ENCODE results near the gene SCAPER.
A peak's percentile ranks its signal among the peaks of the same experiment; 100 is the strongest.

Gene SCAPER

DNA sequence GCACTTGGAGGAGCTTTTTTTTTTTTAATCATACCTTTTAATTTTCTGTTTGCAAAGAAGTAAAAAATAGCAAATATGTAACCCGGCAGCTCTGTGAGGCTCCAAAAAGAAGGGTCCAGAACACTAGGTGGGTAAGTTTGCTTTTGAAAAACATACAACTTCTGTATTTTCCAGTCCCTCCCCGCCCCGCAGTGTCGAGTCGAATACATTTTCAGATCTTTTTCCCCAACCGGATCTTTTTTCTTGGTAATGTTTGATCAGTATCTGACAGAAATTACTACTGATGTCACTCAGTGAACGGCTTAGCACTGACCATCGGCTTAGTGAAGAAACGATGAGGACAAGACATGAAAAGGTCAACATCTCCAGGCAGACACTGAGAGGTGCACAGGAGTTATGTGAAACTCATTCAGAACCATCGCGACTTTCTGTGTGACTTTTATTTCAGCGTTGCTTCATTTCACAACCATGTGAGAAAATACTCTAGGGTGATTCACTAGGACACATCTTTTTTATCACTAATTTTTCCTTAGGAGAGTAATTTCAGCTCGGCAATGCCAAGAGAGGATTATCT lies 557.6 kb downstream of the SCAPER start:
- H3K27me3 ChIP-seq (ENCODE audit: insufficient read depth, low read length): peaks cover 55% of the 10 kb centered on the region
- H3K4me3 ChIP-seq (ENCODE audit: low read length): peak overlapping the region; percentile 36
- peak overlapping the region; percentile 53 for H2AFZ ChIP-seq (ENCODE audit: low read depth, low read length)
- no peaks in the 10 kb centered on the region for H3K9me3 ChIP-seq (ENCODE audit: low read length)
- H3K4me1 ChIP-seq (ENCODE audit: insufficient read depth, low read length): peaks cover 13% of the 10 kb centered on the region
- no peaks in the 10 kb centered on the region for H3K36me3 ChIP-seq (ENCODE audit: insufficient read depth, low read length)

DNA sequence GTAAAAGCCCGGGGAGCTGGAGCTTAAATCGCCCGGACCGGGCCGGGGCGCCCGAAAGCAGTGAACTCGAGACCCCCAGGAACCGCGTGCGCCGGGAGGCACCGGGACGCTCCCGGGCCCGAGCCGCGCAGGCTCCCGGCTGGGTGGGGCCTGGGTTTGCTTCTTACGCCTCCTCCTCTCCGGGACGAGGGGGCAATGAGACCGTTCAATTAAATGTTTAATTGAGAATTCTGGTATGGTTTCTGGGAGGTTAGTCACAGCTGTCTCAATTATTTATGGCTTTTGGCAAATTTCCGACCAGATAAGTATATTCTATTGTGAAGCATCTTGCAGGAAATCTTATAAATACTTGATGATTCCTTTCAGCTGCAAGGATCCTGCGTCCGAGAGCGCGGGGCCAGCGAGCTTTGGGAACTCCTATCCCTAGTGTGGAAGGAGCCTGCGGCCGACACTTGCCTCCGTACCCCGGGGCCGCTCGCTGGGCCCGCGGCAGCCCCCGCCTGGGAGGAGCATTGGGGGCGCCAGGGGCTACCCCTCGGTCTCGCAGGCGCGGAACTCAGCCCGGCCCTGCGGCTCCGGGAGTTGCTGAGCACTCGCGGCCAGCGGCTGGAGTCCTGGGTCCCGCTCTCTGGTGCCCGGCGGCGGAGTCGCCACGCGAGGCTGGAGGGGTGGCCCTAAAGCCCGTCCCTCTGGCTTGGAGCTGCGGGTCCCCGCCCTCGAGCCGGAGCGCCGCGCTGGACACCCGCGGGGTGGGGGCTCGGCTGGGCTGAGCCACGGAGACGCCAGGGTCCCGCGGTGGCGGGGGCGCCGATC lies 558.3 kb downstream of the SCAPER start:
- Histone ChIP-seq H3K9me3 (ENCODE audit: low read length) (no peaks in the 10 kb centered on the region), H3K4me1 (ENCODE audit: insufficient read depth, low read length) (peaks cover 13% of the 10 kb centered on the region), H3K36me3 (ENCODE audit: insufficient read depth, low read length) (no peaks in the 10 kb centered on the region), H3K4me3 (ENCODE audit: low read length) (peak overlapping the region; percentile 36), H3K27me3 (ENCODE audit: insufficient read depth, low read length) (peaks cover 61% of the 10 kb centered on the region), H2AFZ (ENCODE audit: low read depth, low read length) (peak overlapping the region; percentile 53)

DNA sequence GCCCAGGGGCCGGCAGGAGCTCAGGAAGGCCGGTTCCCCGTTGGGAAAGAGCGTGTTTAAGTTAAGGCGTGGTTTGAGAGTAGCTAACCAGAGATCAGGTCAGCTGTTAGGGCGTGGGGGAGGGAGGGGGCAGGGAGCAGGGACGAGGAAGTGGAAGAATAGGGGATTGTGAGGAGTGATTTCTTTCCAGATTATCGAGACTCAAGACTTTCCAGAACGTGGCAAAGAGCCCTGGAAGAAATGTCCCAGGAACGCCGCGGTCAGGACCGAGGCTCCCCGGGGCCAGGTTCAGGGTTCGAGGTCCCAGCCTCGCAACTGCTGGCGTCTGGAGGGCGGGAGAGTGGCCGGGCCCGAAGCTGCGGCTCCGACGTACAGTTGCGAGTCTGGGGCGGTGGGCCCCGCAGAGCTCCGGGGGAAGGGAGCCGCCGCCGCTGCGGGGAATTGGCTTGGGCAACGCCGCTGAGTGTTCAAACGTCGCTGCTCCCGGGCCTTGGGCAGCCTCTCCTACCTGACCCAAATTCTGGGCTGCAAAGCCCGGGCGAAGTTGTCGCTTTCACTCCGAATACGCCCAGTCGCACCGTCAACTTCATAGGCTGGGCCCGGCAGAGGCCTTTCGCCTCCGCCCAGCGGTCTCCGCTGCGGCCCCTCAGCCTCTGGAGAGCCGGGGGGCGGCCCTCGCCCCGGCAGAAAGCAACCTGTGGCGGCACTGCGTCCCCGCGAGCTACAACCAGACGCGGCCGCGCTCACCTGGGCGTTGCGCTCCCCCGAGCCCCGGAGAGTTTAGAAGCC lies 559.1 kb downstream of the SCAPER start:
- Histone ChIP-seq H3K9me3 (ENCODE audit: low read length) (no peaks in the 10 kb centered on the region), H3K36me3 (ENCODE audit: insufficient read depth, low read length) (no peaks in the 10 kb centered on the region), H2AFZ (ENCODE audit: low read depth, low read length) (peak overlapping the region; percentile 53), H3K4me3 (ENCODE audit: low read length) (peak overlapping the region; percentile 36), H3K27me3 (ENCODE audit: insufficient read depth, low read length) (peaks cover 68% of the 10 kb centered on the region), H3K4me1 (ENCODE audit: insufficient read depth, low read length) (peaks cover 20% of the 10 kb centered on the region)

DNA sequence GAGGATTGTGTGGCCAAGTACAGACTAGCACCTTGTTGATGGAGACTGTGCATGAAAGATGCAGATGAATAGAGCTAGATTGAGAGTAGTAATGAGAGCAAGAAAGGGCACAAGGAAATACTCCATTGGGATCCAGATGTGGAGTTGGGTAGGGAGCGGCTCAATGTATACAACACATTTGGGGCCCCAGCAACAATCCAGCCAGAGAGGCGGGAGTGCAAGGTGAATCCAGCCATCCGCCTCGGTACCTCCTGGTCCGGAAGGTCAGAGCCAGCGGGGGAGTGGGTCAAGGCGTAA lies 559.6 kb downstream of the SCAPER start:
- H3K4me1 ChIP-seq (ENCODE audit: insufficient read depth, low read length): peaks cover 25% of the 10 kb centered on the region

GRCh38 chr15:76344893-76345582 lies 560.1 kb downstream of the SCAPER start:
- Histone ChIP-seq H3K4me3 (ENCODE audit: low read length) (no peak overlapping the region), H3K27me3 (ENCODE audit: insufficient read depth, low read length) (peaks cover 78% of the 10 kb centered on the region), H3K4me1 (ENCODE audit: insufficient read depth, low read length) (peaks cover 30% of the 10 kb centered on the region), H2AFZ (ENCODE audit: low read depth, low read length) (no peak overlapping the region), H3K9me3 (ENCODE audit: low read length) (no peaks in the 10 kb centered on the region), H3K36me3 (ENCODE audit: insufficient read depth, low read length) (no peaks in the 10 kb centered on the region)

More for the DNA sequence above, 559.6 kb downstream of the SCAPER start:
- no peak overlapping the region for H2AFZ ChIP-seq (ENCODE audit: low read depth, low read length)
- no peaks in the 10 kb centered on the region for H3K36me3 ChIP-seq (ENCODE audit: insufficient read depth, low read length)
- no peak overlapping the region for H3K4me3 ChIP-seq (ENCODE audit: low read length)
- H3K27me3 ChIP-seq (ENCODE audit: insufficient read depth, low read length): peaks cover 73% of the 10 kb centered on the region
- H3K9me3 ChIP-seq (ENCODE audit: low read length): no peaks in the 10 kb centered on the region

GRCh38 chr15:76343313-76343996 lies 561.7 kb downstream of the SCAPER start:
- Histone ChIP-seq H3K9me3 (ENCODE audit: low read length) (no peaks in the 10 kb centered on the region), H3K4me1 (ENCODE audit: insufficient read depth, low read length) (peaks cover 44% of the 10 kb centered on the region), H3K27me3 (ENCODE audit: insufficient read depth, low read length) (peaks cover 93% of the 10 kb centered on the region), H3K36me3 (ENCODE audit: insufficient read depth, low read length) (no peaks in the 10 kb centered on the region), H2AFZ (ENCODE audit: low read depth, low read length) (no peak overlapping the region), H3K4me3 (ENCODE audit: low read length) (no peak overlapping the region)

DNA sequence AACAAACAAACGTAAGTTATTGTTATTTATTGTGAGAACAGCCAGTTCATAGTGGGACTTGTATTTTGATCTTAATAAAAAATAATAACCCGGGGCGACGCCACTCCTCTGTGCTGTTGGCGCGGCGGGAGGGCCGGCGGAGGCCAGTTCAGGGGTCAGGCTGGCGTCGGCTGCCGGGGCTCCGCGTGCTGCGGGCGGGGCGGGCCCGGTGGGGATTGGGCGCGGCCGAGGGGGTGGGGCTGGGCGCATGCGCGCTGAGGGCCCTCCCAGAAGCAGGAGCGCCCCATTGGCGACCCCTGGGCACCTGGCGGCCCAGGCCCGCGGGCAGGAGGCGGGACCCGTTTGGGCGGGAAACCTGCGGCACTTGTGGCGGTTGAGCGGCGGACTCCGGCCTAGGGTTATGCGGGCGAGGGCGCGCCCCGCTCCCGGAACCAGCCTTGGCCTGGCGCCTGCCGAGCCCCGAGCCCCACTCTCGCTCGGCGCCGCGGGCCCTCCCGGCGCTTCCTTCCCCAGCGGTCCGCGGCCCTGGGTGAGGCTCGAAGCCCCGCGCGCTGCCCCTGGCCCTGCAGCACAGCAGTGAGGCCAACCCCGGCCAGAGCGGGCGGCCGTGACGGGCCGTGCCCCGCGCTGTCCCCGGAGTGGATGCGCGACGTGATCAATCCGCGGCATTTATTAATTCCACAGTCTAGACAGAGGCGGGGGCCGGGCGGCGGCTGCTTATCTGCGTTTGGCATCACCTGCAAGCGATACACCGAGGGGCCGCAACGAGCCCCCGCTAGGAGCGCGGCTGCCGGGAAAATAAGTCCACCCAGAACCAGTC lies 562.5 kb downstream of the SCAPER start:
- Histone ChIP-seq H3K9me3 (ENCODE audit: low read length) (no peaks in the 10 kb centered on the region), H3K27me3 (ENCODE audit: insufficient read depth, low read length) (peaks cover 92% of the 10 kb centered on the region), H3K36me3 (ENCODE audit: insufficient read depth, low read length) (no peaks in the 10 kb centered on the region), H2AFZ (ENCODE audit: low read depth, low read length) (no peak overlapping the region), H3K4me3 (ENCODE audit: low read length) (no peak overlapping the region), H3K4me1 (ENCODE audit: insufficient read depth, low read length) (peaks cover 53% of the 10 kb centered on the region)

- H3K27me3 ChIP-seq (ENCODE audit: insufficient read depth, low read length): peaks cover 94% of the 10 kb centered on the region
- peaks cover 56% of the 10 kb centered on the region for H3K4me1 ChIP-seq (ENCODE audit: insufficient read depth, low read length)
- H3K4me3 ChIP-seq (ENCODE audit: low read length): no peak overlapping the region
- no peaks in the 10 kb centered on the region for H3K36me3 ChIP-seq (ENCODE audit: insufficient read depth, low read length)
- no peak overlapping the region for H2AFZ ChIP-seq (ENCODE audit: low read depth, low read length)
- H3K9me3 ChIP-seq (ENCODE audit: low read length): no peaks in the 10 kb centered on the region
Measured at GRCh38 chr15:76342058-76342381, 563.1 kb downstream of the SCAPER start.

GRCh38 chr15:76341366-76342057 lies 563.6 kb downstream of the SCAPER start:
- no peaks in the 10 kb centered on the region for H3K9me3 ChIP-seq (ENCODE audit: low read length)
- no peak overlapping the region for H2AFZ ChIP-seq (ENCODE audit: low read depth, low read length)
- peaks cover 93% of the 10 kb centered on the region for H3K27me3 ChIP-seq (ENCODE audit: insufficient read depth, low read length)
- no peaks in the 10 kb centered on the region for H3K36me3 ChIP-seq (ENCODE audit: insufficient read depth, low read length)
- H3K4me1 ChIP-seq (ENCODE audit: insufficient read depth, low read length): peaks cover 53% of the 10 kb centered on the region
- H3K4me3 ChIP-seq (ENCODE audit: low read length): no peak overlapping the region

- no peak overlapping the region for H2AFZ ChIP-seq (ENCODE audit: low read depth, low read length)
- no peaks in the 10 kb centered on the region for H3K9me3 ChIP-seq (ENCODE audit: low read length)
- H3K4me3 ChIP-seq (ENCODE audit: low read length): peak overlapping the region; percentile 19
- H3K4me1 ChIP-seq (ENCODE audit: insufficient read depth, low read length): peaks cover 50% of the 10 kb centered on the region
- no peaks in the 10 kb centered on the region for H3K36me3 ChIP-seq (ENCODE audit: insufficient read depth, low read length)
- peaks cover 88% of the 10 kb centered on the region for H3K27me3 ChIP-seq (ENCODE audit: insufficient read depth, low read length)
Measured at GRCh38 chr15:76340803-76341365, 564.3 kb downstream of the SCAPER start.

- Histone ChIP-seq H3K27me3 (ENCODE audit: insufficient read depth, low read length) (peaks cover 83% of the 10 kb centered on the region), H3K4me3 (ENCODE audit: low read length) (peak overlapping the region; percentile 19), H3K36me3 (ENCODE audit: insufficient read depth, low read length) (no peaks in the 10 kb centered on the region)
Measured at GRCh38 chr15:76340198-76340802, 564.8 kb downstream of the SCAPER start.

More at GRCh38 chr15:76340198-76340802, 564.8 kb downstream of the SCAPER start:
- H3K9me3 ChIP-seq (ENCODE audit: low read length): no peaks in the 10 kb centered on the region
- H3K4me1 ChIP-seq (ENCODE audit: insufficient read depth, low read length): peaks cover 56% of the 10 kb centered on the region
- H2AFZ ChIP-seq (ENCODE audit: low read depth, low read length): peak overlapping the region; percentile 41
